Neural cell (in vitro differentiated cells): Measurements from ENCODE around the gene C1orf21.

Experiments used
- EZH2 ChIP-seq: fragments of 200-600, 300-800 bp; shearing (Covaris generic), sonication (generic); IDR thresholded peaks from 2 replicates; pipeline ENCODE4 v1.6.1; 2014; ENCODE audit warnings: antibody characterized with exemption, low read length, borderline replicate concordance, mild to moderate bottlenecking; ENCODE audit not compliant: insufficient read depth, poor library complexity, severe bottlenecking
- POLR2AphosphoS5 ChIP-seq: IDR thresholded peaks from 2 replicates; pipeline ENCODE4 v1.6.1; 2012
- SMC3 ChIP-seq: fragments of 450-650 bp; conservative IDR thresholded peaks from 2 replicates; pipeline ENCODE4 v1.6.1; 2014; ENCODE audit warnings: antibody characterized with exemption, mild to moderate bottlenecking, moderate library complexity; ENCODE audit not compliant: poor library complexity
- TF ChIP-seq, protein P1 (sequence below): fragments of 450-650 bp; IDR thresholded peaks from 2 replicates; pipeline ENCODE4 v1.5.1; 2014; ENCODE audit warnings: antibody characterized with exemption, mild to moderate bottlenecking, moderate library complexity; ENCODE audit not compliant: poor library complexity, severe bottlenecking

DNA sequence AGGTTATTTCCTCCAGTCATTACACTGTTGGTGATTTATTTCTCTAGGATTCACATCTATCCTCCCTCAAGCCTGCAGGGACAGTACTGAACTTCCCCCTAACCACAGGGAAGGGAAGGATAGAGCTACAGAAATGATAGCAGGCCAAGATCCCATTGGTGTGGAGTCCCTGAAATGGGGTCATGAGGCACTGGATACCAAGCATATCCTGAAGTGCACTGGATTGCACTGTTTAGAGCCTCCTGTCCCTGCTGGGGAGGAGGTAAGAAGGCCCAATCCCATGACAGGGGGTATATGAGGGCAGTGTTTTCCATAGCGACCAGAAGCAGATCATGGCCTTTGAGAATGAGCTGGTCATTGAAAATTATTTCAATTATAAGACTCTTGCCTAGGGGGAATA is 56.8 kb downstream of the C1orf21 start:
- no peak for TF ChIP-seq EZH2
- TF ChIP-seq POLR2AphosphoS5, result no peak
- TF ChIP-seq, protein P1, sequence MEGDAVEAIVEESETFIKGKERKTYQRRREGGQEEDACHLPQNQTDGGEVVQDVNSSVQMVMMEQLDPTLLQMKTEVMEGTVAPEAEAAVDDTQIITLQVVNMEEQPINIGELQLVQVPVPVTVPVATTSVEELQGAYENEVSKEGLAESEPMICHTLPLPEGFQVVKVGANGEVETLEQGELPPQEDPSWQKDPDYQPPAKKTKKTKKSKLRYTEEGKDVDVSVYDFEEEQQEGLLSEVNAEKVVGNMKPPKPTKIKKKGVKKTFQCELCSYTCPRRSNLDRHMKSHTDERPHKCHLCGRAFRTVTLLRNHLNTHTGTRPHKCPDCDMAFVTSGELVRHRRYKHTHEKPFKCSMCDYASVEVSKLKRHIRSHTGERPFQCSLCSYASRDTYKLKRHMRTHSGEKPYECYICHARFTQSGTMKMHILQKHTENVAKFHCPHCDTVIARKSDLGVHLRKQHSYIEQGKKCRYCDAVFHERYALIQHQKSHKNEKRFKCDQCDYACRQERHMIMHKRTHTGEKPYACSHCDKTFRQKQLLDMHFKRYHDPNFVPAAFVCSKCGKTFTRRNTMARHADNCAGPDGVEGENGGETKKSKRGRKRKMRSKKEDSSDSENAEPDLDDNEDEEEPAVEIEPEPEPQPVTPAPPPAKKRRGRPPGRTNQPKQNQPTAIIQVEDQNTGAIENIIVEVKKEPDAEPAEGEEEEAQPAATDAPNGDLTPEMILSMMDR, result no peak
- no peak for TF ChIP-seq SMC3
